K562 (cell line): ENCODE measurements around the gene WDPCP. TPM values are rescaled to one million over a fixed set of nuclear protein-coding genes. Genes with fewer than 3 reads are reported as not detected.

Experiments
- HIVEP1 ChIP-seq: fragments of 250-450 bp; sonication (Bioruptor Pico); IDR thresholded peaks from 2 replicates; pipeline ENCODE4 v1.4.0; 2020; ENCODE audit warnings: mild to moderate bottlenecking
- THAP12 ChIP-seq: fragments of 250-450 bp; sonication (Bioruptor Pico); IDR thresholded peaks from 2 replicates; pipeline ENCODE4 v1.9.0; 2021; ENCODE audit warnings: mild to moderate bottlenecking, inconsistent platforms
- ZBTB49 ChIP-seq: sonication (generic); formaldehyde crosslinking; IDR thresholded peaks from 2 replicates; pipeline ENCODE4 v1.8.0; 2022; ENCODE audit warnings: missing genetic modification reagents, mild to moderate bottlenecking, borderline replicate concordance
- ZNF24 ChIP-seq: fragments of 450-650 bp; IDR thresholded peaks from 2 replicates; pipeline ENCODE4 v1.6.1; 2016
- polyA plus RNA-seq, 8 experiments: library from polyadenylated mRNA; depleted of rRNA in 4 of 8; stranded (reverse) in 5 of 8; unstranded in 3 of 8; fragments of >200 nt; fragmentation: Nextera tagmentation in 2 of 8; fragmentation: Illumina TruSeq in 1 of 8; extraction: Ambion mirVana in 2 of 8; extraction: Trizol in 1 of 8; gene quantifications; 2 replicates each; pipeline versions ENCODE4 v1.2.1 to v1.2.3, GENCODE V29; 2011 to 2014; ENCODE audit warnings: inconsistent platforms in 1 of 8, missing spikeins in 1 of 8
- total RNA-seq, 7 experiments: library from RNA; depleted of rRNA in 6 of 7; stranded (reverse); fragments of >200 nt in 6 of 7; fragmentation: Illumina TruSeq in 2 of 7; extraction: Trizol in 2 of 7; gene quantifications; 2 replicates each; pipeline versions ENCODE4 v1.2.1 to v1.2.3, GENCODE V29; 2011 to 2021; ENCODE audit warnings: low replicate concordance in 1 of 7
- TF ChIP-seq, protein P1 (sequence below): fragments of 450-650 bp; IDR thresholded peaks from 2 replicates; pipeline ENCODE4 v1.6.1; 2017; ENCODE audit warnings: antibody characterized with exemption, mild to moderate bottlenecking

WDPCP gene
- total and polyA plus RNA-seq, 9 of the 15 experiments (the other 6 are each of a cell fraction or from before 2014, with no cell fraction given), result 1.4 to 6.4 (median 5.5) TPM

- TF ChIP-seq, protein P1, sequence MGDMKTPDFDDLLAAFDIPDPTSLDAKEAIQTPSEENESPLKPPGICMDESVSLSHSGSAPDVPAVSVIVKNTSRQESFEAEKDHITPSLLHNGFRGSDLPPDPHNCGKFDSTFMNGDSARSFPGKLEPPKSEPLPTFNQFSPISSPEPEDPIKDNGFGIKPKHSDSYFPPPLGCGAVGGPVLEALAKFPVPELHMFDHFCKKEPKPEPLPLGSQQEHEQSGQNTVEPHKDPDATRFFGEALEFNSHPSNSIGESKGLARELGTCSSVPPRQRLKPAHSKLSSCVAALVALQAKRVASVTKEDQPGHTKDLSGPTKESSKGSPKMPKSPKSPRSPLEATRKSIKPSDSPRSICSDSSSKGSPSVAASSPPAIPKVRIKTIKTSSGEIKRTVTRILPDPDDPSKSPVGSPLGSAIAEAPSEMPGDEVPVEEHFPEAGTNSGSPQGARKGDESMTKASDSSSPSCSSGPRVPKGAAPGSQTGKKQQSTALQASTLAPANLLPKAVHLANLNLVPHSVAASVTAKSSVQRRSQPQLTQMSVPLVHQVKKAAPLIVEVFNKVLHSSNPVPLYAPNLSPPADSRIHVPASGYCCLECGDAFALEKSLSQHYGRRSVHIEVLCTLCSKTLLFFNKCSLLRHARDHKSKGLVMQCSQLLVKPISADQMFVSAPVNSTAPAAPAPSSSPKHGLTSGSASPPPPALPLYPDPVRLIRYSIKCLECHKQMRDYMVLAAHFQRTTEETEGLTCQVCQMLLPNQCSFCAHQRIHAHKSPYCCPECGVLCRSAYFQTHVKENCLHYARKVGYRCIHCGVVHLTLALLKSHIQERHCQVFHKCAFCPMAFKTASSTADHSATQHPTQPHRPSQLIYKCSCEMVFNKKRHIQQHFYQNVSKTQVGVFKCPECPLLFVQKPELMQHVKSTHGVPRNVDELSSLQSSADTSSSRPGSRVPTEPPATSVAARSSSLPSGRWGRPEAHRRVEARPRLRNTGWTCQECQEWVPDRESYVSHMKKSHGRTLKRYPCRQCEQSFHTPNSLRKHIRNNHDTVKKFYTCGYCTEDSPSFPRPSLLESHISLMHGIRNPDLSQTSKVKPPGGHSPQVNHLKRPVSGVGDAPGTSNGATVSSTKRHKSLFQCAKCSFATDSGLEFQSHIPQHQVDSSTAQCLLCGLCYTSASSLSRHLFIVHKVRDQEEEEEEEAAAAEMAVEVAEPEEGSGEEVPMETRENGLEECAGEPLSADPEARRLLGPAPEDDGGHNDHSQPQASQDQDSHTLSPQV, result no peak
- TF ChIP-seq ZNF24, result no peak
- no peak for TF ChIP-seq THAP12
- TF ChIP-seq ZBTB49 (CRISPR knock-in tag), result no peak
- no peak for TF ChIP-seq HIVEP1 (CRISPR knock-in tag)
Measured at GRCh38 chr2:63622751-63623150, 34.5 kb upstream of the WDPCP start (continued).
